Epithelial cell of prostate (primary cell): ENCODE data around the gene PTGDS.

Experiments used
- DNase-seq: peaks from one replicate; pipeline ENCODE4 v3.0.0-alpha.2; 2011; ENCODE audit warnings: low read depth, low spot score
- H3K27ac ChIP-seq: fragments of 450-650 bp; 2 replicates; pipeline ENCODE4 v1.5.1; 2017; ENCODE audit warnings: mild to moderate bottlenecking

The PTGDS gene

GRCh38 chr9:137006116-137007003 is 29.1 kb downstream of the PTGDS start:
- no peak for DNase-seq
- no peak overlapping the region for H3K27ac ChIP-seq

- no peak for DNase-seq
- no peak overlapping the region for H3K27ac ChIP-seq
Observed at GRCh38 chr9:137007108-137007815, 30.0 kb downstream of the PTGDS start.

DNA sequence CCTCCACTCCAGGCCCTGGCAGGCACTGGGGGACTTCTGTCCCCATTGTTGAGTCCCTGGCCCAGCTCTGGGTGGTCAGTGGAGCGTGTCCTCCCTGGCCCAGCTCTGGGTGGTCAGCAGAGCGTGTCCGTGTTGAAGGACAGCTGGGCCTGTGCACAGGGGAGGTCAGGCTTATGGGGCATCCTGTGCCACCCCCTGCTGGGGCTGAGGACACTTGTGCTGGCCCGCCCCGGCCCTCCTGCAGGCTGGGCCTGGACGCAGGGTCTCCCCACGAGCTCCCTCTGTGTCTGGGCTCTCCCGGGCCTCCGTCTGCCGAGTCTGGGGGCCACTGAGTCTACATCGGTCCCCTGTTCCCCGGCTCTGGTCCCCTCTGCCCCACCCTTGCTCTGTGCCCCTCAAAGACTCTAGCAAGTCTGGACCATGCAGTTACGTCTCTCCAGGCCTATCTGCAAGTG is 30.5 kb downstream of the PTGDS start:
- no peak overlapping the region for H3K27ac ChIP-seq
- no peak for DNase-seq

GRCh38 chr9:137008312-137008711 is 31.0 kb downstream of the PTGDS start:
- H3K27ac ChIP-seq = no peak overlapping the region
- DNase-seq = no peak

DNA sequence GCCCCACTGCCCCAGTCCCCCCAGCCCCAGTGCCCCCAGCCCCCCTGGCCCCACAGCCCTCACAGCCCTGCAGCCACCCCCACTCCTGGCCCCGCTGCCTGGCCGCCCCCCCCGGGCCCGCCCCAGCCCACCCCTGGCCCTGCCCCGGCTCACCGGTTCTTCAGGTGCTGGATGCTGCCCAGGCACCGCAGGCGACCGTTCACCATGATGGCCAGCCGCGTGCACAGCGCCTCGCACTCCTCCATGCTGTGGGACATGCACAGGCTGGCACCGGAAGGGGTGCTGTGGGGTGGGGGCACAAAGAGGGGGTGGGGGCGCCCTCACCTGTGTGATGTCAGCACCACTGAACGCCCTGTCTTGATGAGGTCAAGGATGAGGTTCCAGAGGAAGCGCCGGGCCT is 31.9 kb downstream of the PTGDS start:
- no peak for DNase-seq

DNA sequence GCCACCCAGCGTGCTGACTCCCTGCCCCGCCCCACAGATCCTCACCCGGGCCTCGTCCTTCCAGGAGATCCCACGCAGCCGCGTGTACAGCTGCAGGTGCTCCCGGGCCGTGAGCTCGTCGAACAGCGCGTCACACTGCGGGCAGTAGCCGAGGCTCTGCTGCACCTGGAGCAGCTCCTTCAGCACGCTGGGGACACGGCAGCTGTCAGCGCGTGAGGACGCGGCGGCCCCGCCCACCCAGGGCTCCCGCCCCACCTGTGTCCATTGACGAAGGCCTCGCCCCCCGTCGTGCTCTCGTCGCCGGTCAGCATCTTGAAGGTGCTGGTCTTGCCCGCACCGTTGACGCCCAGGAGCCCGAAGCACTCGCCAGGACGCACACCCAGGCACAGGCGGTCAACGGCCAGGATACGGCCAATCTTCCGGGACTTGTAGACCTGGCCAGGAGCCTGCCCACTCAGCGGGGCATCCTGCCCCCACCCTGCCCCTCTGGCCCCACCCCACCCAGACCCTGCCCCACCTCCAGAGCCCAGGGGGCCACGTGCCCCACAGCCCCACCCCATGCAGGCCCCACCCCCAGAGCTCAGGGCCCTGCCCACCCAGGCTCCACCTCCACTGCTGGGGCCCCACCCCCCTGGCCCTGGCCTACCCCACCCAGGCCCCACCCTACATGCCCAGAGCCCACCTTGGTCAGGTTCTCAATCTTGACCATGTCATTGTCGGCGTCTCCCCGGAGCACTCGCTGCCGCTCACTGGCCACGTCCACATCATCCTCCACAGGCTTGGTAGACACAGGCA is 32.8 kb downstream of the PTGDS start:
- DNase-seq = no peak
- no peak overlapping the region for H3K27ac ChIP-seq

More for the DNA sequence above, 31.9 kb downstream of the PTGDS start:
- no peak overlapping the region for H3K27ac ChIP-seq

- H3K27ac ChIP-seq = no peak overlapping the region
Observed at GRCh38 chr9:137011156-137011555, 33.9 kb downstream of the PTGDS start.

DNA sequence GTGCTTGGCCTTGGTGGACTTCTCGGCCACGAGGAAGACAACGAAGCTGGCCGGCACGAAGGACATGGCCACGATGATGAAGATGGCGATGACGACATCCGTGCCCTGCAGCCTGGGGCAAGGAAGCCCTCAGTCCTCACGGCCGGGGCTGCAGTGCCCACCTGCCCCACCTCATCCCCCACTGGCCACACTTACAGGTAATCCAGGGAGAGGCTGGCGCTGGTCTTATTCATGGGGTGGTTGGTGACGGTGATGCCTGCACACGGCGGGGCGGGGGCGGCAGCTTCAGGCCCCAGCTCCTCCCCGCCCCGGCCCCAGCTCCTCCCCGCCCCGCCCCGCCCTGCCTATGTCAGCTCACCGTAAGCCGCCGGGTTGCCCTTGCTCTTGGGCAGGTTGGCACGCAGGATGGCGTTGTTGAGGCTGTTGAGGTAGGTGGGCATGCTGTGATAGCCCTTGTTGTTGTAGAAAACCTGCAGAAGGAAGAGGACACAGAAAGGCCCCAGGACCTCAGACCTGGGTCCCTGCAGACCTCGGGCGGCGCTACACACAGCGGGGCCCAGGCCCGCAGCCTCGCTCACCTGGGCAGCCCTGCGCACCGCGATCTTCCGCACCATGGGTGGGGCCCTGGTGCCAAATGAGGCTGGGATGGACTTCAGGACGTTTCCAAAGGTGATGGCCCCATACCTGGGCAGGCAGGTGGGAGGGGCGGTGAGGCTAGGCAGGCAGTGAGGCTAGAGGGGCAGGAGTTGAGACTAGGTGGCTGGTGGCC is 34.8 kb downstream of the PTGDS start:
- no peak for DNase-seq
- H3K27ac ChIP-seq = no peak overlapping the region

More at GRCh38 chr9:137011156-137011555, 33.9 kb downstream of the PTGDS start:
- DNase-seq = no peak

GRCh38 chr9:137012694-137013570 is 35.6 kb downstream of the PTGDS start:
- DNase-seq = no peak
- H3K27ac ChIP-seq = no peak overlapping the region

- no peak overlapping the region for H3K27ac ChIP-seq
- DNase-seq = no peak
Observed at GRCh38 chr9:137013571-137013940, 36.3 kb downstream of the PTGDS start.

- DNase-seq = no peak
- no peak overlapping the region for H3K27ac ChIP-seq
Observed at GRCh38 chr9:137014166-137014565, 36.9 kb downstream of the PTGDS start.

GRCh38 chr9:137014776-137015539 is 37.7 kb downstream of the PTGDS start:
- no peak for DNase-seq
- no peak overlapping the region for H3K27ac ChIP-seq

DNA sequence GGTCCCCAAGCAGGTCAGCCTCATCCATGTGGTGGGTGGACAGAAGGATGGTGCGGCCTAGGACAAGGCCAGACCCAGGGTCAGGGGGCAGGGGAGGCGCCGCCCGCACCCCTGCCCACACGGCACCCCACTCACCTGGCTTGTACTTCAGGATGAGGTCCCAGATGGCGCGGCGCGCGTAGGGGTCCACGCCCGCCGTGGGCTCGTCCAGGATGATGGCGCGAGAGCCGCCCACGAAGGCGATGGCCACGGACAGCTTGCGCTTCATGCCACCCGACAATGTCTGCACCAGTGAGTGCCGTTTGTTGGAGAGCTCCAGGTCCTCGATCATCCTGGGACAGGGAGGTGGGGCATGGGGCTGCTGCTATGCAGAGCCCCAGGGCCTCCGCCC is 38.2 kb downstream of the PTGDS start:
- H3K27ac ChIP-seq = no peak overlapping the region
- DNase-seq = no peak

GRCh38 chr9:137015976-137016375 is 38.7 kb downstream of the PTGDS start:
- no peak overlapping the region for H3K27ac ChIP-seq

GRCh38 chr9:137016436-137016835 is 39.1 kb downstream of the PTGDS start:
- H3K27ac ChIP-seq = no peak overlapping the region
- DNase-seq = no peak

More at GRCh38 chr9:137015976-137016375, 38.7 kb downstream of the PTGDS start:
- no peak for DNase-seq

DNA sequence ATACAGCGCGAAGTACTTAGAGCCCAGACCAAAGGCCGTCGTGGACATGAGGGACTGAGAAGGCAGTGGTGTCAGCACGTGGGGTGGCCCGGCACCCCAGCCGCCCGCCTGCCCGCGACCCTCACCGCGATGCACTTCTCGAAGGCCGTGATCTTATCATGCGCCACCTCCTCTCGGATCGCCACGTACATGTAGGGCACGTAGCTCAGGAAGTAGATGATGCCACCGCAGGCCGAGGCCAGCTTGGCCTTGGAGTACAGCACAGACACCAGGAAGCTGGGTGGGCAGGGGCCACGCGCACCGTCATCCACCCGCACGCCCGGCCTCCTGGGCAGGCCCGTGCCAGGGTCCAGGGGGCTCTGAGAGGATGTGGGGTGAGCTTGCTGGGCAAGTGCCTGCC is 39.8 kb downstream of the PTGDS start:
- no peak overlapping the region for H3K27ac ChIP-seq

DNA sequence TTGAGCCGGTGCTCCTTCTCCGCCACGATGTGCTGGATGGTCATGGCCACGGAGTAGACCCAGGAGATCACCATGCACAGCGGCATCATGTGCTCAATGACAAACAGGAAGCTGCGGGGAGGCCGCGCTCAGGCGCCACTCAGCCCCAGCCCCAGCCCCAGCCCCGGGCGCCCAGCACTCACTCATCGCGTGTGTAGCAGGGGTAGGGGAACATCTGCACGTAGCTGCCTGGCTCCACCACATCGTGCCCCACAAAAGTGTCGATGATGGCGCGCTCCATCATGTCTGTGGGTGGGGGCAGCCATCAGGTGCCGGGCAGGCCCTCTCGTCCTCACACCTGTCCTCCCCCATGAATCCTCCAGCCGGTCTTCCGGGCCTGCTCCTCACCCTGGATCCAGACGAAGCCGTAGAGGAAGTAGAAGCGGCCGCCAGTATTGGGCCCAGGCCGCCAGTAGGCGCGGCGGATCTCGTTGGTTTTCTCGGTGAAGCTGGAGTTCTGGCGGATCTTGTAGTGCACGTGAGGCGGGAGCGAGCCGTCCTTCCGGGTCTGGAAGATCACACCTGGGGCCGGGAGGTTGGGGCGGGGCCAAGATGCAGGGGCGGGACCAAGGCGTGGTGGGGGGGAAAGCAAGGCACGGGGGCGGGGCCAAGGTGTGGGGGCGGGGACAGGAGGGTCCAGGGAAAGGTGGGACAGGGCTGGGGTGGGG is 40.6 kb downstream of the PTGDS start:
- DNase-seq = no peak
- H3K27ac ChIP-seq = no peak overlapping the region

More for the DNA sequence above, 39.8 kb downstream of the PTGDS start:
- DNase-seq = no peak
